Stimulated activated memory B cell treated with anti-CD40 and anti-IgM and Interleukin-4, amounts not matched to agents 10 μg/mL and 1 μg/mL and 100 μg/mL, for 72 hours (primary cell): ENCODE data around the gene ARHGEF10L.

Experiments
- ATAC-seq: fragments of 150-1000 bp; cut with Tn5 transposase; 2 replicates; pipeline ENCODE4 v1.10.0; 2021
- H3K27ac Mint-ChIP-seq: one replicate; pipeline ENCODE4 v1.8.0; 2022; ENCODE audit warnings: mild to moderate bottlenecking, mixed read lengths
- H3K27me3 Mint-ChIP-seq: one replicate; pipeline ENCODE4 v1.8.0; 2022; ENCODE audit warnings: mixed read lengths
- H3K36me3 Mint-ChIP-seq: one replicate; pipeline ENCODE4 v1.8.0; 2022; ENCODE audit warnings: mixed read lengths
- H3K4me1 Mint-ChIP-seq: one replicate; pipeline ENCODE4 v1.8.0; 2022; ENCODE audit warnings: mixed read lengths
- H3K4me3 Mint-ChIP-seq: one replicate; pipeline ENCODE4 v1.8.0; 2022; ENCODE audit warnings: mild to moderate bottlenecking, moderate library complexity, mixed read lengths
- H3K9me3 Mint-ChIP-seq: one replicate; pipeline ENCODE4 v1.8.0; 2022; ENCODE audit warnings: mixed read lengths

ARHGEF10L gene

GRCh38 chr1:17554954-17555353 is 15.5 kb downstream of the ARHGEF10L start:
- Mint-ChIP-seq H3K27ac (no peak overlapping the region), H3K4me3 (no peak overlapping the region), H3K9me3 (no peaks in the 10 kb centered on the region), H3K4me1 (peaks cover 11% of the 10 kb centered on the region), H3K36me3 (no peaks in the 10 kb centered on the region), H3K27me3 (peaks cover 21% of the 10 kb centered on the region)
- ATAC-seq: no peak

DNA sequence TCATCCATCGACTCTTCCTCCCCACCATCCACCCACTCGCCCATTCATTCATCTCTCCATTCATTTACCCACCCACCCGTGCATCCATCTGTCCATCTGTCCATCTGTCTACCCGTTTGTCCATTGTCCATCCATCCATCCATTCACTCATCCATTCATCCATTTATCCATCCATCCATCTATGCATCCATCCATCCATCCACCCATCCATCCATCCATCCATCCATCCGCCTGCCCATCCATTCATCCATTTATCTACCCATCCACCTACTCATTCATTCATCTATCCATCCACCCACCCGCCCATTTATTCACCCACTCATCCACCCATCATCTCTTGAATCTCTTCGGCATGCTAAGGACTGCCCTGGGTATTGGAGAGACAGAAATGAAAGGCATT is 18.5 kb downstream of the ARHGEF10L start:
- no peaks in the 10 kb centered on the region for H3K9me3 Mint-ChIP-seq
- no peaks in the 10 kb centered on the region for H3K36me3 Mint-ChIP-seq
- H3K27ac Mint-ChIP-seq: no peak overlapping the region
- H3K27me3 Mint-ChIP-seq: no peaks in the 10 kb centered on the region
- no peak overlapping the region for H3K4me3 Mint-ChIP-seq
- ATAC-seq: no peak
- H3K4me1 Mint-ChIP-seq: no peaks in the 10 kb centered on the region

GRCh38 chr1:17558541-17558940 is 19.0 kb downstream of the ARHGEF10L start:
- no peak overlapping the region for H3K27ac Mint-ChIP-seq
- no peaks in the 10 kb centered on the region for H3K4me1 Mint-ChIP-seq
- no peak overlapping the region for H3K4me3 Mint-ChIP-seq
- no peak for ATAC-seq
- H3K36me3 Mint-ChIP-seq: no peaks in the 10 kb centered on the region
- H3K27me3 Mint-ChIP-seq: no peaks in the 10 kb centered on the region
- no peaks in the 10 kb centered on the region for H3K9me3 Mint-ChIP-seq

DNA sequence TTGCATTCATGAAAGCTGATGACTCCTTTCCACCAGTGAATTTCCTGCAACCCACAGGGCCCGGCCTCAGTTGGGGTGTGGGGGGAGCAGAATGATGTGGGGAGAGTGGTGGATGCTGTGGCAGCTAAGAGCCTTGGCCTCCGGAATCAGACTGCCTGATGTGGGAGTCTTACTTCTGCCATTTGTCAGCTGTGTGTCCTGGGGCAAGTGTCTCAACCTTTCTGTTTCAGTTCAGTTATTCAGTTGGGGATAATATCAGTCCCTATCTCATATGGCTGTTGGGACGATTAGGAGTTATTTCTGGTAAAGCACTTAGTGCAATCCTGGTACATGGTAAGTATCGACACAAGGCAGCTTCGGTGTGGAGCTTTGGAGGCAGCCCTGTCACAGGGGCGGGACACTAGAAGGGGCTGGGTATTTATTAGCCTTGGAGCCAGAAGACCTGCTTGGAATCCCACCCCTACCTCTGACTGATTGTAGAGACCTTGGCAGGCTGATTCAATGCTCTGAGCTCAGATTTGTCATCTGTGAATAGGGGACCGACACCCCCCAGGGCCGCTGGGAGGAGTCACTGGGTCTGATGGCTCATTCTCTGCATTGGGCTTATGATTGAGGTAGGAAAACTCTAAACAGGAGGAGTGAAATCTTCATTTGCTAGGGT is 19.6 kb downstream of the ARHGEF10L start:
- Mint-ChIP-seq H3K27ac (no peak overlapping the region), H3K9me3 (no peaks in the 10 kb centered on the region), H3K4me3 (no peak overlapping the region), H3K4me1 (no peaks in the 10 kb centered on the region), H3K27me3 (no peaks in the 10 kb centered on the region), H3K36me3 (no peaks in the 10 kb centered on the region)
- no peak for ATAC-seq

GRCh38 chr1:17559615-17560419 is 20.3 kb downstream of the ARHGEF10L start:
- no peak overlapping the region for H3K4me3 Mint-ChIP-seq
- H3K36me3 Mint-ChIP-seq: no peaks in the 10 kb centered on the region
- no peaks in the 10 kb centered on the region for H3K27me3 Mint-ChIP-seq
- no peaks in the 10 kb centered on the region for H3K4me1 Mint-ChIP-seq
- no peaks in the 10 kb centered on the region for H3K9me3 Mint-ChIP-seq
- no peak overlapping the region for H3K27ac Mint-ChIP-seq
- no peak for ATAC-seq

DNA sequence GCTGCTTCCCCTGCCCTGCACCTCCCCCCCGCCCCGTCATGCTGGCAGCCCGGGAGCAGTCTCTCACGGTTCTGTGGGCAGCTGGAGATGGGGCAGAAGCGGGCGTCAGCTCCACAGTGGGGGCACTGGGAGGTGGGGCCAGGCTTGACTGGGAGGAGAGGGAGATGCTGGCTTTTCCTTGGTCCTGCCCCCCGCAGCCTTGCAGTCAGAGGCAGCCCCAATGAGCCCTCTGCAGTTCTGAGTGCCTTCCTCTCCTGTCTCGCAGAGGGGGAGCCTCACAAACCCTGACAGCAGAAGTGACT is 21.7 kb downstream of the ARHGEF10L start:
- no peaks in the 10 kb centered on the region for H3K27me3 Mint-ChIP-seq
- no peak for ATAC-seq
- H3K4me1 Mint-ChIP-seq: no peaks in the 10 kb centered on the region
- H3K36me3 Mint-ChIP-seq: no peaks in the 10 kb centered on the region
- H3K9me3 Mint-ChIP-seq: no peaks in the 10 kb centered on the region
- H3K4me3 Mint-ChIP-seq: no peak overlapping the region
- no peak overlapping the region for H3K27ac Mint-ChIP-seq

DNA sequence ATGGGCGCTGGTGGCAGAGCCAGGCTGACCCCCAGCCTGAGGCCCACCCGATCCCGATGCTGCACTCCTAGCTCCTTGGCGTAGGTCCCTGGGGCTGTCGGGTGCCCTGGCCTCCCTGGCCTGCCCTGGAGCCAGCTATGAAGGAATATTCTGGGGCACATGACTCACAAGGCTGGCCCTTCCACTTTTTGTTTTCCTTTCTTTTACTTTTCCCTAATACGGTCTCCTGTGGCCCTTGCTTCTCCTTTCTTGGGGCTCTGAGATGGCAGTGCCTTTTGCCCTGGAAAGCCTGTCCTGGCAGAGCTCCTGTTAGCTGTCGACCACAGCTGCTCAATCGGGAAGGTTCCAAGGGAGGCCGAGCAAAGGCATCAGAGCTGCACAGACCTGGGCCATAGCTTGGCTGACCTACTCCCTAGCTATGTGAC is 22.1 kb downstream of the ARHGEF10L start:
- Mint-ChIP-seq H3K27ac (no peak overlapping the region), H3K27me3 (no peaks in the 10 kb centered on the region), H3K36me3 (no peaks in the 10 kb centered on the region), H3K9me3 (no peaks in the 10 kb centered on the region), H3K4me3 (no peak overlapping the region), H3K4me1 (no peaks in the 10 kb centered on the region)
- no peak for ATAC-seq

- no peak for ATAC-seq
- Mint-ChIP-seq H3K36me3 (no peaks in the 10 kb centered on the region), H3K27ac (no peak overlapping the region), H3K4me1 (no peaks in the 10 kb centered on the region), H3K4me3 (no peak overlapping the region), H3K27me3 (no peaks in the 10 kb centered on the region), H3K9me3 (no peaks in the 10 kb centered on the region)
Observed at GRCh38 chr1:17562375-17562774, 22.9 kb downstream of the ARHGEF10L start.

GRCh38 chr1:17563494-17564281 is 24.2 kb downstream of the ARHGEF10L start:
- Mint-ChIP-seq H3K4me1 (no peaks in the 10 kb centered on the region), H3K36me3 (no peaks in the 10 kb centered on the region), H3K27me3 (peaks cover 9% of the 10 kb centered on the region), H3K4me3 (no peak overlapping the region), H3K9me3 (no peaks in the 10 kb centered on the region), H3K27ac (no peak overlapping the region)
- no peak for ATAC-seq

DNA sequence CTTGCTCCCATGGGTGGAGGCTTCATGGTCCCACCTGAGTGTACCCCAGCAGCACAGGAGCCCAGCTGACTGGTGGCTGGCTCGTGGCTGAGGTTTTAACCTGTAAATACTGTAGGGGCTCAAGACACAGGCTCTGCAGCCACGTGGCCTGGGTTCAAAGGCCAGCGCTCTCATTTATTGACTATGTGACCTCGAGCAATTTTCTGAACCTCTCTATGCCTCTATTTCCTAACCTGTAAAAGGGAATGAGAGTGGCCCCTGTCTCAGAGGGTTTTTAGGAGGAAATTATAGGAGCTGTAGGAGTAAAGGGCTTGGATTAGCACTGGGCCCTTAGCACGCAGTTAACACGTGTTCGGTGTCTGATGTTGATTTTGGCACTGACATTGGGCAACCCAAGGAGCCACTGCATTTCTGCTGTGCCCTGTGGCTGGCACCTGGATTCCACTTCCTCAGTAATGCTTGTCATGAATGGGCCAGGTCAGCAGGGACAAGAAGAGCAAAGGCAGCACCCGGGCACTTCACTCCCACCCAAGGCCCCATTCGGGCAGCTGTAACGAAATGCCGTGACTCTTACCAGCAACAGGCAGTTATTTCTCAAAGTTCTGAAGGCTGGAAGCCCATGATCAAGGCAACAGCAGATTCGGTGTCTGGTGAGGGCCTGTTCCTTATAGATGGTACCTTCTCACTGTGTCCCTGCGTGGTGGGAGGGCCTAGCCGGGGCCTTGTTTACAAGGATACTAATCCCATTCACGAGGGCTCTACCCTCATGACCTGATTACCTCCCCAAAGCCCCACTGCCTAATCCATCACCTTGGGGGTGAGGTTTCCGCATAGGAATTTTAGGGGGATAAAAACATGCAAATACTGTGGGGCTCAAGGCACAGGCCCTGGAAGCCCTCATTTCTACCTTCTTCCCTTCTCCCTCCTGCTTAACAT is 25.2 kb downstream of the ARHGEF10L start:
- Mint-ChIP-seq H3K27ac (no peak overlapping the region), H3K4me3 (no peak overlapping the region), H3K36me3 (no peaks in the 10 kb centered on the region), H3K27me3 (peaks cover 16% of the 10 kb centered on the region), H3K4me1 (no peaks in the 10 kb centered on the region), H3K9me3 (no peaks in the 10 kb centered on the region)
- ATAC-seq: no peak

DNA sequence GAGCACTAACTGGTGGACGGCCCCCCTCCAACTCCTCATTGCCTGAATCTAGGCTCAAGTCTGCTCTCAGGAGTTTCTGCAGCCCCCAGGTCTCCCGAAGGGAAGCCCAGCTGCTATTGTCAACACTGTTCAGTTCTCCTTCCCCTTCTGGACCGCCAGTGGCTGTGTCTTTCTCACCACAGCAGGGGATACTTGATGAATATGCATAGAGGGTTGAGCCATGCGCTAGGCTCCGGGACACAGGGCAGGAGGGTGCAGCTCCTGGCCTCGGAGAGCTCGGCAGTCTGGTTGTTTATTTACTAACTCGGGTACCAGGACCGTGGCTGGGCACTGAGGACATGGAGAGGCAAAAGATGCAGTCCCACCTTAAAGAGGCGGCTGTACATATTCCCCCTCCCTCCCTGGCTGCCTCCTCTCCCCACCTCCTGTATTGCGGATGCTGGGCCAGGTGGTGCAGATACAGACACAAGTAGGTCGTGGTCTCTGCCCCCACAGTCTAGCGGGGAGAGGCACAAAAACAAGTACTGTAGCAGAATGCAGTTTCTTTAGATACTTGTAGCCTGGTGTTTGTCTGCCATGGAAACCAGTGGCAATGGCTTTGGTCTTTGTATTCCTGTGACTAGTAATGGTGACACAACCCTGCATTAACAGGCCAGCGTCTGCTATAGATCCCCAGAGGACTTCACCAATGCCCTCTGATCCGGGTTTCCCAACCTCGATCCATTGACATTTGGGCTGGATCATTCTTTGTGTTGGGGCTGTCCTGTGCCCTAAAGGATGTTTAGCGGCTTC is 26.2 kb downstream of the ARHGEF10L start:
- H3K27ac Mint-ChIP-seq: no peak overlapping the region
- no peak for ATAC-seq
- H3K27me3 Mint-ChIP-seq: peaks cover 25% of the 10 kb centered on the region
- no peaks in the 10 kb centered on the region for H3K9me3 Mint-ChIP-seq
- H3K4me1 Mint-ChIP-seq: no peaks in the 10 kb centered on the region
- H3K36me3 Mint-ChIP-seq: no peaks in the 10 kb centered on the region
- H3K4me3 Mint-ChIP-seq: no peak overlapping the region

DNA sequence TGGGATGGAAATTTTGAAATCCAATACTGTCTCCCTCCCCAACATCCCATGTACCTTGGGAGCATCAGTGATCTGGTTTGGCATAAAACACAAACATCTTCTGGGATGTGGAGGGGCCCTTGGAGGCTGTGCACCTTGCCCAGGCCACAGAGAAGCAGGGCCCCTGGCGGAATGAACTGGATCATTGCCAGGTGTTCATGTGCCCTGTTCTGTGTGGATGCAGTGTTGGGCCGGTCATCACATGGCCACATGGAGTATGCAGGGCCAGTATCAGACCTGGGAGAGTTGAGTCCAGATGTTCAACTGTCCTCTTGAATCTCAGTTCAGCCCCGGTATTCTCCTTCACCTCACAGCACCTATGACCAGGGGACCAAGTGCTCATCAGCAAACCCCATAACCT is 26.9 kb downstream of the ARHGEF10L start:
- peaks cover 32% of the 10 kb centered on the region for H3K27me3 Mint-ChIP-seq
- H3K4me3 Mint-ChIP-seq: no peak overlapping the region
- no peak overlapping the region for H3K27ac Mint-ChIP-seq
- no peak for ATAC-seq
- H3K4me1 Mint-ChIP-seq: no peaks in the 10 kb centered on the region
- H3K9me3 Mint-ChIP-seq: no peaks in the 10 kb centered on the region
- no peaks in the 10 kb centered on the region for H3K36me3 Mint-ChIP-seq

GRCh38 chr1:17566892-17567291 is 27.4 kb downstream of the ARHGEF10L start:
- Mint-ChIP-seq H3K4me3 (no peak overlapping the region), H3K27ac (no peak overlapping the region), H3K9me3 (no peaks in the 10 kb centered on the region), H3K36me3 (no peaks in the 10 kb centered on the region), H3K27me3 (peaks cover 32% of the 10 kb centered on the region), H3K4me1 (no peaks in the 10 kb centered on the region)
- no peak for ATAC-seq

- Mint-ChIP-seq H3K4me1 (no peaks in the 10 kb centered on the region), H3K9me3 (no peaks in the 10 kb centered on the region), H3K36me3 (no peaks in the 10 kb centered on the region), H3K4me3 (no peak overlapping the region), H3K27ac (no peak overlapping the region), H3K27me3 (peaks cover 35% of the 10 kb centered on the region)
- ATAC-seq: no peak
Observed at GRCh38 chr1:17567582-17567981, 28.1 kb downstream of the ARHGEF10L start.
